ENCODE measurements around the gene FAM98C.

FAM98C gene

GRCh38 chr19:38399537-38399936 is 3.4 kb upstream of the FAM98C start:
- no peak overlapping the region for H3K4me2 ChIP-seq (ENCODE audit: low read length)
- no peak for TF ChIP-seq CTCF (IDR thresholded peaks at IDR 0.05; ENCODE audit: low read length)
- no peak for TF ChIP-seq EZH2 (IDR thresholded peaks at IDR 0.05; ENCODE audit: borderline replicate concordance, low read length)
- no peak overlapping the region for H3K27ac ChIP-seq (ENCODE audit: low read depth, low read length, poor library complexity, severe bottlenecking)
- H3K9me3 ChIP-seq (ENCODE audit: low read length) = no peaks in the 10 kb centered on the region
- H2AFZ ChIP-seq (ENCODE audit: low read length) = no peak overlapping the region
- no peaks in the 10 kb centered on the region for H3K79me2 ChIP-seq (ENCODE audit: insufficient read depth, low read length)
- H3K27me3 ChIP-seq (ENCODE audit: insufficient read depth, low read length) = no peaks in the 10 kb centered on the region
- peaks cover 10% of the 10 kb centered on the region for H3K4me1 ChIP-seq (ENCODE audit: insufficient read depth, low read length, severe bottlenecking)
- no peak overlapping the region for H3K9ac ChIP-seq (ENCODE audit: low read length)
- H3K4me3 ChIP-seq (ENCODE audit: low read depth, low read length, poor library complexity, severe bottlenecking) = no peak overlapping the region
- H3K36me3 ChIP-seq (ENCODE audit: insufficient read depth, low read length) = no peaks in the 10 kb centered on the region
- no peaks in the 10 kb centered on the region for H3K9me2 ChIP-seq (ENCODE audit: low read depth, low read length)
- H3F3A ChIP-seq (ENCODE audit: insufficient read depth, low read length) = no peaks in the 10 kb centered on the region
- H4K20me1 ChIP-seq (ENCODE audit: insufficient read depth, low read length) = no peaks in the 10 kb centered on the region

- Histone ChIP-seq H4K20me1 (ENCODE audit: insufficient read depth, low read length) (no peaks in the 10 kb centered on the region), H3K9ac (ENCODE audit: low read length) (no peak overlapping the region), H3K4me2 (ENCODE audit: low read length) (no peak overlapping the region), H3K79me2 (ENCODE audit: insufficient read depth, low read length) (no peaks in the 10 kb centered on the region), H3K4me1 (ENCODE audit: insufficient read depth, low read length, severe bottlenecking) (peaks cover 10% of the 10 kb centered on the region), H3F3A (ENCODE audit: insufficient read depth, low read length) (no peaks in the 10 kb centered on the region), H3K9me3 (ENCODE audit: low read length) (no peaks in the 10 kb centered on the region), H3K27ac (ENCODE audit: low read depth, low read length, poor library complexity, severe bottlenecking) (no peak overlapping the region), H3K4me3 (ENCODE audit: low read depth, low read length, poor library complexity, severe bottlenecking) (no peak overlapping the region), H3K36me3 (ENCODE audit: insufficient read depth, low read length) (0 out of 2 replicates have a peak, but pooled peaks cover 7% of the 10 kb centered on the region), H2AFZ (ENCODE audit: low read length) (no peak overlapping the region), H3K9me2 (ENCODE audit: low read depth, low read length) (no peaks in the 10 kb centered on the region), H3K27me3 (ENCODE audit: insufficient read depth, low read length) (no peaks in the 10 kb centered on the region)
- no peak for TF ChIP-seq CTCF (IDR thresholded peaks at IDR 0.05; ENCODE audit: low read length)
Measured at GRCh38 chr19:38400361-38400760, 2.5 kb upstream of the FAM98C start.

- H3F3A ChIP-seq (ENCODE audit: insufficient read depth, low read length) = no peaks in the 10 kb centered on the region
- H3K27me3 ChIP-seq (ENCODE audit: insufficient read depth, low read length) = no peaks in the 10 kb centered on the region
- no peaks in the 10 kb centered on the region for H3K9me3 ChIP-seq (ENCODE audit: low read length)
- H3K4me3 ChIP-seq (ENCODE audit: low read depth, low read length, poor library complexity, severe bottlenecking) = no peak overlapping the region
- H3K9me2 ChIP-seq (ENCODE audit: low read depth, low read length) = no peaks in the 10 kb centered on the region
- TF ChIP-seq EZH2 (IDR thresholded peaks at IDR 0.05; ENCODE audit: borderline replicate concordance, low read length) = no peak
- no peak for TF ChIP-seq CTCF (IDR thresholded peaks at IDR 0.05; ENCODE audit: low read length)
- no peaks in the 10 kb centered on the region for H4K20me1 ChIP-seq (ENCODE audit: insufficient read depth, low read length)
- no peak overlapping the region for H3K27ac ChIP-seq (ENCODE audit: low read depth, low read length, poor library complexity, severe bottlenecking)
- H3K4me1 ChIP-seq (ENCODE audit: insufficient read depth, low read length, severe bottlenecking) = peaks cover 10% of the 10 kb centered on the region
- H3K9ac ChIP-seq (ENCODE audit: low read length) = no peak overlapping the region
- no peak overlapping the region for H2AFZ ChIP-seq (ENCODE audit: low read length)
- H3K36me3 ChIP-seq (ENCODE audit: insufficient read depth, low read length) = 0 out of 2 replicates have a peak, but pooled peaks cover 8% of the 10 kb centered on the region
- no peak overlapping the region for H3K4me2 ChIP-seq (ENCODE audit: low read length)
- no peaks in the 10 kb centered on the region for H3K79me2 ChIP-seq (ENCODE audit: insufficient read depth, low read length)
Measured at GRCh38 chr19:38401148-38401547, 1.7 kb upstream of the FAM98C start.
